Right hindlimb (tissue), 1 donor: ENCODE data around the gene ZNF469.

Source experiments
- DNase-seq: peaks from one replicate; pipeline ENCODE4 v3.0.0-alpha.2; 2018

Gene ZNF469

DNA sequence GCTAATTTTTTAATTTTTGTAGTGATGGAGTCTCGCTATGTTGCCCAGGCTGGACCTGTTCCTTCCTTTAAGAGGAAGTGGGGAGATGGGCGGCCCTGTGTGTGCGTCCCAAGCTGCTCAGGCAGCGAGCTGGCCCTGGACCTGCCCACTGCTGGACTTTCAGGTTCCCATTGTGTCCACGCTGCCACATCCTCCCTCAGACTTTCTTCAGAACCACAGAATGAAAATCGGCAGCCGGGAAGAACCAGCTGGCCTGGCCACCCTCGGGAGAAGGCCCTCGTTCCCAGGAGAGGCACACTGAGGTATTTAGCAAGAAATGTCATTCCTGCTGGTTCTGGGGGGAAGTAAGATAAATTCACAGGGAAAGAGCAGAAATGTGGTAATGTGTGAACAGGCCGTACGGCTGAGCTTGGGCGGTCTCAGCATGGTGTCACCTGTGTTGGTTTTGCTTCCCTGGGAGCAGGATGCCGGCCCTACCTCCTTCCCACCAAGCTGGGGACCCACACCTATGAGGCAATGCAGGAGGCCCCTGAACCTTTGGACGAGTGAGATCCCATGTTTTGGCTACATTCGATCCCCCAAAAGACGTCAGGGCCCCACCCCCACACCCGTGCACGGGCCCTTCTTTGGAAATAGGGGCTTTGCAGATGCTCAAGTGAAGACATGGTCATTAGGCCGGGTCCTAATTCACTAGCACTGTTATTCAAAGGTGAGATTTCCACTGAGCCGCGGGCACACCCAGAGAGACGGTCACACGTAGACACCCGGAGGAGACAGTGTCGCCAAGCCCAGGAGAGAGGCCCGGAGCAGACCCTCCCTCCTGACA is 35.9 kb upstream of the ZNF469 start:
- no peak for DNase-seq

DNA sequence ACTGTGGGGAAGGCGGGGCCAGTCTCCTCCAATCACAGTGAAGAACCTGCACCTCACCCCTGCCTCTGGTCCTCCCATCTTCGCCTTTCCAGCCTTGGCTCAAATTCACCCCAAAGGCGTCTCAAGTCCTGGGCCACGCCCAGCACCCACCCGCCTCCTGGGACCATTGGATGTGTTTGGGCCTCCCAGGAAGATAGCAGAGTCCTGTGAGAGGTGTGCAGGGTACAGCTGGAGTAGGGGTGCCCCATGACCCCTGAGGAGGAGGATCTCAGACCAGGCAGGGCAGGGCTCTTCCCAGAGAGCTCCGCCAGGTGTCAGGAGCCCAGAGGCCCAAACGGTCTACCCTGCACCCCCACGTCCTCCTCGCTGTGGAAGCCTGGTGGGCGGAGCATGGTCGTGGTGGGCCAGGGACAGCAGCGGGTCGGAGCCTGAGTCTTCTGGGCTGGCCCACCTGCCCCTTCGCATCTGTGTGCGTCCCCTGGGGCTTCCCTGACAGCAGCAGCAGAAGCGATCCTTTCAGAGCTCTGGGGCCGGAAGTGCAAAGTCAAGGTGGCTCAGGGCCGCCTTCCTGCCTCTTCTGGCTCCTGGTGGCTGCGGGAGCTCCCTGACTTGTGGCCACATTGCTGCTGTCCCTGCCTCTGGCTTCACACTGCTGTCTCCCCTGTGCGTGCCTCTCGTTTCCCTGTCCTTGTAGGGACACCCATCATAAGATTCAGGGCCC is 34.9 kb upstream of the ZNF469 start:
- DNase-seq, result no peak

DNA sequence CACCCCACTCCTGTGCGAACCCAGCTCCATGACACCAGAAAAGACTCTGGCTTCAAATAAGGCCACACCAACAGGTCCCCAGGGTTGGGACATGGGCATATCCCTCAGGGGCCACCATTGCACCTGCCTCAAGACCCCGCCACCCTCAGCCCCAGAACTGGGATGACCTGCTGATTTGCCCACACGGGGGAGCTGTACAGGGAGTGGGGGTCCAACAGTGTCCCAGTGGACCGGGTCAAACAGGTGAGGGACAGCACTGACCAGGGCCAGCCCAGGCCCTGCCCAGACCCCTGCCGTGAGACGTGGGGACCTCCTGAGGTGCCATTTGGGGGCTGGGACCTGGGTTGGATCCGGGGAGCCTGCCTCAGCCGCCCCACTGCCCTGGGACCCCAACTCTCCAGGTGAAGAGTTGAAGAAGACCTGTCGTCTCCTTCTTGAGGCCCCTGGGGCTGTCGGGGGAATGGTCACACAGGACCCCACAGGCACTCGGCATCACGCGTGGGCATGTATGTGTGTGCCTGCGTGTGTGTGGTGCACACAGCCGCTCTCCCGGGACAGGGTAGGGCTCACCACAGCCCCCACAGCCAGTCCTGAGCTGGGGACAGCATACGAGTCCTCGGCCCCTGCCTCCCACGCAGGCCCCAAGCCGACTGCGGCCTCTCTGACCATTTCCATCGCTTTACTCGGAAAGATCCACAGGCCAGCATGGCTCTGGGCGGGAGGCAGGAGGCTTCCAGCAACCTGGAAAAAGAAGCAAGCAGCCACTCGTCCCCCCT is 34.2 kb upstream of the ZNF469 start:
- no peak for DNase-seq

DNA sequence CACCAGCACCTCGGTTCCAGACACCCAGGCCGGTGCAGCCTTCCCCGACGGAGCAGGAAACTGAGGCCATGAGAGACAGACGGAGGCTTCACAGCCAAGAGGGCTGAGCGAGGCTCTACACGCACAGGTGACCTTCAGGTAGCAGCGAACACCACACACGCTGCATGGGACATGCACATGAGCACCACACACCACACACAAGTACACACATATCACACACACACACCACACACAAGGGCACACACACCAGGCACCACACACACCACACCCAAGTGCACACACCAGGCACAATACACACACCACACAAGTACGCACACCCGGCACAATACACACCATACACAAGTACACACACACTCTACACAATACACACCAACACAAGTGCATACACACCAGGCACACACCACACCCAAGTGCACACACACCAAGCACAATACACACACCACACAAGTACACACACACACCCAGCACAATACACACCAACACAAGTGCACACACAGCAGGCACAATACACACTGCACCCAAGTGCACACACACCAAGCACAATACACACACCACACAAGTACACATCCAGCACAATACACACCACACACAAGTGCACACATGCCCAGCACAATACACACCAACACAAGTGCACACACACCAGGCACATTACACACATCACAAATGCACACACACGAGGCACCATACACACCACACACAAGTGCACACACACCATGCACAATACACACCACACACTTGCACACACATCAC is 33.4 kb upstream of the ZNF469 start:
- no peak for DNase-seq

DNA sequence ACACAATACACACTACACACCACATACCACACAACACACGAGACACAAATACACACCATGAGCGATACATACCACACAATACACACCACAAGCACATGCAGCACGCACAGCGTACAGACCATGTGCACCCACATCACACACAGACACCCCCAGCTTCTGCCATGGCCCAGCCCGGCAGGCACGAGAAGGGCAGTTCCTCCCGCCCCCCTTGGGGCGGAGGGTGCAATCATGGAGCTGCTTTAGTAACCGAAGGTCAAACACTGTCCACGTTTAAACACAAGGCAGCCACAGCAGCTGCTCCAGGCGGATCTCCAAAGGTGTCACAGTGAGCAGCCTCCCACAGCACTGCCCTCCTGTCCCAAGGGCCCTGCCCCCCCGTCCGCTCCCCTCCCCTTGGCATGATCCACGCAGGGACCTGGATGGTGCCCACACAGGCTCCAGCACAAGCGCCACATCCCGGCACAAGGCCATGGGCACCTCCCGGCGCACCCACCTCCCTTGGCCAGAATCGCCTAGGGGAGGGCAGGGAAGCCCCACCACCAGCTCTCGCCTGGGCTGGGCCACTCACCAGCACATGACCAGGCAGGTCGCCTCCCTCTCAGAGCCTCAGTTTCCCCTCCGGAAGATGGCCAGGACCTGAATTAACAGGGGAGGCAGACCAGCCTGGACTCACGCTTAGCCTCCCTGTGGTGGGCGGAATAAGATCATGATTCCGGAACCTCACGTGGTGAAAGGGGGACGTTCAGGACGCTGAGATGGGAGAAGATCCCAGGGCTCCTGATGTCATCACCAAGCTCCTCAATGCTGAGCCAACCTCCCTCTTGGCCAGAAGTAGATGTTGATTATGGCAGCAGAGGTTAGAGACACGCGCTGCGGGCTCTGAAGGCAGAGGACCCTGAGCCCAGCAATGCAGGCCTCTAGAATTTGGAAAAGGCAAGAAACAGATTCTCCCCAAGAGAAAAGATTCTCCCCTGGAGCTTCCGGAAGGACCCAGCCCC is 32.6 kb upstream of the ZNF469 start:
- no peak for DNase-seq

DNA sequence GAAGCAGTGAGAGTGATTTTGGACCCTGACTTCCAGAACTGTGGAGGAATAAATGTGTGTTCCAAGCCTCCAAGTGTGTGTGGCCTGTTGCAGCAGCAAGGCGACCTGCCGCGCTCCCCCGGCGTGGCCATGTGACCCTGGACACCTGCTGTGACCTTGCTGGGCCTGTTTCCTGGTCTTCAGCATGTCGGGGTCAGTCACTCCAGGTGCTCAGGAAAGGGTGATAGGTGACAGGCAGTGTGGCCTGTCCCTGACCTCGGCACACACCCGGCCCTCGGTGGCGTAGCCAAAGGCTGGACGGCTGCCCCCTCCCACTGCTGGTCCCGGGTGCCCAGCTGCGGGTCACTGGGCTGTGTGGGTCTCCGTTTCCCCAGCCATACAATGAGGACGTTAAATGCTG is 31.8 kb upstream of the ZNF469 start:
- DNase-seq, result no peak

DNA sequence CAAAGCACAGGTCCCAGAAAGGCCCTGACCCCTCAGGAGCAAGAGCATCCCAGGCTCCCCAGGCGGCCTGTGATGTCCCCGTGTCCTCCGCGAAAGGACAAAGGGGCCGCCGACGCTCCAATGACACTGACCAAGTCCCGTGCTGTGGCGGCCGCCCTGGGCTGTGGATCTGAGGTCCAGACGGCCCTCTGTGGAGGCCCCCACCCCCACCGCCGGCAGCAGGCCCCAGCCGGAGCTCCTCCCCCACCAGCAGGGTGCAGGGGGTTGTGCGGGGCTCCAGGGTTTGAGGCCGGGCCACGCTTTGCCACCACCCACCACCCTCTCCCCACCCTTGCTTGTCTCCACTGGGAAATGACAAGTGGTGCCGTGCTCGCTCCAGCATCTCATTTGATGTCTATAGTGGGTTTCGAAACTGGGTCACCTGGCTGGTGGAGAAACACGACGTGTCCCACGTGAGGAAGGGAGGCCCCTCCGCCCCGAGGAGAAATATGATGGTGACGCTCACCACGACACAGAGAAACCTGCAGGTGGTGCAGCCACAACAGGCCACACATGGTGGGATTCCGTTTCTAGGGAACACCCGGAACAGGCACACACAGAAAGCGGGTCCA is 31.2 kb upstream of the ZNF469 start:
- no peak for DNase-seq

DNA sequence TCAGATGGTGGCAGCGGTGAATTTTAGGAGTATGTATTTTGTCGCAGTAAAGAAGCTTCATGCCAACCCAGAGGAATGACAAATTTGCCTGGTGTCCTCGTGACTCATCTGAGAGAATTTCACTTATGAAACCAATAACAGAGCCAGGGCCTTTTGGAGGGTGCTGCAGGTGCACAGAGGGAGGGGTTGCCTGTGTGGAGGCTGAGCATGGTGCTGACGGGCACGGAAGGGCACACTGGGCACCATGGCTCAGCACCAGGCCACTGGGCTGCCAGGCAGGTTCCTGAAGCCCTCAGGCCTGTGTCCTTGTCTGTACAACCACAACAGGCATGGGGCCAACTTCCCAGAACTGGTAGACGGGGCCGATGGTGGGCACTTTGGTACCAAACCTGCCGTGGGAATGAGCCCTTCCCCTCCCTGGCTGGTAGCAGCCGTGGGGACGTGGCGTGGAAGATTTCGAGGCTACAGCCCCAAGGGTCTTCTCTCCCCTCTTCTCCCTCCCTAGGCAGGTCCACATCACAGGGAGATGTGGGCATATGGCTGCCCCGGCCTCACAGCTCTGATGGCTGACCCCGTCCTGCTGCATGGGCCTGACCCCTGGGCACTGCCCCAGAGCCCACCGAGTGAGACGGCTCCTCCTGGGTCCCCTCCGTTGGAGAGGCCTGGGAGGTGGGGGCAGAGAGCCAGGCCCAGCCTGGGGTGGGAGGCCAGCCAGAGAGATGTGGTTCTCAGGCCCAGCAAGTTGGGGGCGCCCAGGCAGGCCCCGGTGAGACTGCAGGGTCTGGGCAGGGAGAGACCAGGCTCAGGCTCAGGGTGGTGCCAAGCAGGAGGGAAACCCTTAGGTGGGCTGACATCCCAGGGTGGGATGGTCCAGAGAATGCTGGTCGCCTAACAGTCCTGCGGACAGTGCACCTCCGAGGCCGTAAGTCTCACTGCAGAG is 30.2 kb upstream of the ZNF469 start:
- no peak for DNase-seq

DNA sequence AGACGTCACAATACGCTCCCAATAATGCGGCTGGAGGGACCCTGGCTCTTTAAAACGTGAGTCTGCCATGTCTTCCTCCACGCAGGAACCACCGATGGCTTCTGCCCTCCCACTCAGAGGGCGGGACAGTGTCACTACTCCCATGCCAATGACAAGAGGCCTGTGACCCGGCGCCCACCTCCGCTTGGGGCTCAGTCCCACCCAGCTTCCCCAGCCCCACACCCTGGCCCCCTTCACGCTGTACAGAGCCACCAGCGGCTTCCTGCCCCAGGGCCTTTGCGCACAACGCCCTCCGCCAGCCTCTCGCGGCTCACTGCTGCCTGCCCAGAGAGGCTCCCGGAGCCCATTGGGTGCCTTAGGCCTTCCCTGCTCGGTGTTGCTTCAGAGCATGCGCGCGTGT is 29.5 kb upstream of the ZNF469 start:
- DNase-seq, result no peak

DNA sequence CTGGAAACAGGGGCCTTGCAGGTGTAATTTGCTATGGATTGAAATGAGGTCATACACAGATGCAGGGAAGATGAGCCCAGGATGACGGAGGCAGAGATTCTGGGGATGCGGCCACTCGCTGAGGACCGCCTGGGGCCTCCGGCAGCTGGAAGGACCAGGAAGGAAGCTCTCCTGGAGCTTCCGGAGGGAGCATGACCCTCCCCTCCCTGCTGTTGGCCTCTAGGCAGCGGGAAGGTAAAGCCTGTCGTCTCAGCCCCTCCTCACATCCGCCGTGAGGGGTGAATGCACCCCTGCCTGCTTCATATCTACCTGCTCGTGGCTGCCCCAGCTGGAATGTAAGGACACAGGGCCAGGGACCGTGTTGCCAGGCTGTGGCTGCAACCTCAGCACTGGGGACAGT is 29.1 kb upstream of the ZNF469 start:
- DNase-seq, result no peak

DNA sequence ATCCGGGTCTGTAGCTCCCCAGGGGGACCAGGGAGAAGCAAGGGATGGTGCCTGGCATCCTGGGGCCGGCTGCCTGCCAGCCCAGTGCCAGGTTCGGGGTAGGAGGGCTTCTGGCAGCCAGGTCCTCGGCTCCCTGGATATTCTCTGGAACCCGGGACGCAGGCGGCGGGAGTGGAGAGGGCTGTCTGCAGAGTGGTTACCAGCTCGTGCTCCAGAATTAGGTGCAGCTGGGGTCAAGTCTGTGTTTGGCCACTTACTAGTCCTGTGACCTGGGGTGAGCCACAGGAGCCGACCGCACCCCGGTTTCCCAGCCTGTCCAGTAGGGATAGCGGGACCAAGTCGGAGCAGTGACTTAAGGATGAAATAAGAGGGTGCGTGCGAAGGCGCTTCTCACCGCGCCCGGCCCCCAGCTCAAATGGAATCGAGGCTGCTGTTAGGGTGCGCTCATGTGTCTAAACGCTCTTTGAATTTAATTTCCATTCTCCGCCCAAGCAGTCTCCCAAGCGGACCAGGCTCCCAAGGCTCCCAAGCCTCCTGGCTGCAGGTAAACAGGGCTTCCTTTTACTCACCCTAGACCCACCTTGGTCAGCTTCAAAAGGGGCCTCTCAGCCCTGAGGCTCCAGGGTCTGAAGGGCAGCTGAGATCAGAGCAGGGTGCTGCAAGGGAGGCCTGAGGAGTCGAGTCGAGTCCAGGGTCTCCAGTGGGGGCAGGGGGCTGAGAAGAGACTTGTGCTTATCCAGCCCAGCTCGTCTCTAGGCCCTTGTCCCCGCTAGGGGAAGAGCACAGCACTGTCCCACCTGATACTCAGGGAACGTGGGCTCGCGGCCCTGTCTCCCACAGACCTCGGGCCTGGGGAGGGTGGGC is 28.3 kb upstream of the ZNF469 start:
- no peak for DNase-seq

DNA sequence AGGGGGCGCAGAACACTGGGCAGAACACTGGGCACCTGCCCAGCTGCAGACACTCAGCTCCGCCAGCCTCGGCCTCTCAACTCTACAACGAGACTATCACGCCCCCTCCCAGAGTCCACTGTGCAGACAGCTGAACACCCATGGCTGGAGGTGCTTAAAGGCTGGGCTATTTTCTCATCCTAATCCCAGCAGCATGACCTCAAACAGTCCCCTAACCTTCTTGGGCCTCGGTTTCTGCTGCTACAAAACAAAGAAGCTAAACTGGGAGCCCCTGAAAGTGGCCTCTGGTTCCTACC is 27.7 kb upstream of the ZNF469 start:
- DNase-seq, result no peak

DNA sequence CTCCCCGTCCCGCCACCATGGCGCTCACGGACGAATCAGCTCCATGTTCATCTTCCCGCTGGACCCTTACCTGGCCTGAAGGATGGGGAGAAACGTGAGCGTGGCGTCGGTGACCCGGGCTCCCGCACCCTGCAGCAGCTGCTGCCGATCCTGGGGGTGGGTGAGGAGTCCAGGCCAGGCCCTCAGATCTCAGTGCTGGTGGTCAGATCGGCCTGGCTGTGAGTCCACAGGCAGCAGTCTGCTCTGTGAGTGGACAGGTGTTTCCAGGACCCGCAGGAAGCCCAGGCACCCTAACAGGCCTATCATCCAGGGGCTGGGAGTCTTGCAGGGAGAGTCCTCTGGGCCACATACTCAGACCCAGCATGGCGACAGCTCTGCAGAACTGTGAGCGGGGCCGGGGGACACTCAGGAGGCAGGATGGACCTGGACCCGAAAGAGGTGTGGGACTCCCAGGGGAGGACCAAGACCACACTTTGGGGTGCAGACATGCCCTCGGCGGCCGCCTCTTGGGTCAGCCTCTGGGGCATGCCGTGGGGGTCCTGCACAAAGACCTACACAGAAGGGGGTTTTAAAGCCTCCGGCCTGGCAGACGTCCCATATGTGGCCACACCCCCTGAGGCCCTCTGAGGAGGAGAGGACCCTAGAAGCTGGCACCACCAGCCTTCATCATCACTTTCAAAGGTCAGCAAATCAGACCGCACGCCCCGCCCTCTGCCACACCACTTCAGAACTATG is 27.2 kb upstream of the ZNF469 start:
- DNase-seq, result no peak

DNA sequence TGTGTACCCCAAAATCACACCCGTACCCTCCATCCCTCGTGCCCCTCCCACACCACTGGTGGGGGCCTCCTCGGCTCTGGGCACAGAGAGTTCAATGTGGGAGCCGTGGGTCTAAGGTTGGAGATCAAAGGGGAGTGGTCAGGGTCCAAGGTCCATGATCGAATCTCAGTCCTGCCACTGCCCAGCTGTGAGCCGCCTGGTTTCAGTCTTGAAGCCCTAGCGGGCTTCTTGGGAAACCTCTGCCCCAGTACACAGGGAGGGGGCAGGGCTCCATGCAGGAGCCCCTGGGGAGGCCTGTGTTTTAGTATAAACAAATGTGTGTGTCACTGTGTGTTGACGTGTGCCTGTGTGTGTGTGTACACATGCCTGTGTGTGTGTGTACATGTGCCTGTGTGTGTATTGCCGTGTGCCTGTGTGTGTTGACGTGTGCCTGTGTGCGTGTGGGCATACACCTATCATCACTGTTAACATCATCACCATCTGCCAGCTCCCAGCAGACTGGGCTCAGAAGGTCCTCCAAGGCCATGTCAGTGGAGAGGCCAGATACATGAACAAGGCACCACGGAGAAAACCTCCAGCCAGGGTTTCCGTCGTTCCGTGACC is 26.5 kb upstream of the ZNF469 start:
- DNase-seq, result no peak

DNA sequence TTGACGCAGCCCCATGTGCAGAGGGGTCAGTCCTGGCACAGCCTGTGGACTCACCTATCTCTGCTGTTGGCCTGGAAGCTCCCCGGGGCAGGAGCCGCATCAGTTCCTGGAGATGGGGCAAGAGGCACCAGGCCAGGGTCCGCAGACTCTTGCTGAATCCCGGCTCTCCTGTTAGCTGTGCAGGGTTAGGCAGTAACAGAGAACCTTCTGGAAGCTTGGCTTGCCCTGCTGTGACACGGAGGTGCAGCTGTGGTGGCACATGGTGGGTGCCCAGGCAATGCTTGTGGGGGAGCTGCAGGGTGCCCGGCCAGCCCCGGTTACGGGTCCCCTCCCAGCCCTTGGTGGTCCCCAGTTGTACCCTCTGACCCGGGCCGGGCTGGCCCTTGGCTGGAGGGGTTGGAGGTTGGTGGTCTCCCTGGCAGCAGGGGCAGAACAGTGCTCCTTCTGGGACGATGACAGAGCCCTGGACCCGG is 26.0 kb upstream of the ZNF469 start:
- no peak for DNase-seq

DNA sequence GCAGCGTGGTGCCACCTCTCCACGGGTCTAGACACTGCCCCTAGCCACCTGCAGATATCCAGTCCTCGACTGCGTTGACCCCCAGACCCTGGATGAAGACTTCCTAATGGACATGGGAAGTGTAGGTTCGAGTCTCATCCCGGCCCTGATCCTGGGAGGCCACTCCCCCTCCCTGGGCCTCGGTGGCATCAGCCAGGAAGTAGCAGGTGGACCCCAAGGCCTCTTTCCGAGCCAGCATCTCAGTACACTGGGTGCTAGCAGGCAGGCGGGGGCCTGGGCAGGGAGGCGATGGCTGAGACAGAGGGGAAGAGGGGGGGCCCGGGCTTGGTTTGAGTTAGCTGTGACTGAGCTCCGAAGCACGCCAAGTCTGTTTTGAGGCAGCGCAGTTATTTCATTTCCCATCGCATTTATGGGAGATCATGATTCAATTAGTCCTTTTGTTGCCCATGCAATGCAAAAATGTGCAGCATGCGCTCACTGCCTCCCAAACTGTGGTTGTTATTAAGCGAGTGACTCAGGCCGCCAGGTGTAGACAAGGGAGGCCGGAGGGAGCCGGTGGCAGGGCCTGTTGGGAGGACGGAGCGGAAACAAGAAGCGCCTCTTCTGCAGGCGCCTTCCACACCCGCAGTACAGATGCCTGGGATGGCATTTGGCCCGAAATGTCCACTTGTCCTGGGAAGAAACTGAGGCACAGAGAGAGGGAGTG is 25.3 kb upstream of the ZNF469 start:
- DNase-seq, result no peak

DNA sequence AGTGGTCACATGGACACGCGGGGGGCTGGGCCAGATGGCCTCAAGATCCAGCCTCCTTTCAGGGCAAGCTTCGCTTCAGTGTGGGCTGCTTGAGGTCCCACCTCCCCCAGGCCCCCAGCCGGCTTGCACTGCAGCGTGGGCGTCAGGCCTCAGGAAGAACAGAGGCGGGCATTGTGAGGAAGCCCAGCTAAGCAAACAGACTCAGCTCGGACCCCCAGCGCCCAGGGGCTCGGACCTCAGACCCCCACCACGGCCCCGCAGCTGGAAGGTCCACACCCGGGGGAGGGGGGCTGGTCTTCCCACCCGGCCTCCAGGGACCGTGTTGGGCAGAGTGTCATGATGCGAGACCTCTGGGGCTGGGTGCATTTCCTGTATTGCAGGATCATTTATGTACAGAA is 24.7 kb upstream of the ZNF469 start:
- no peak for DNase-seq
